OCI-LY7 (cell line): ENCODE results near the gene PRDM5. TPM values are rescaled to one million over a fixed set of nuclear protein-coding genes. Genes with fewer than 3 reads are reported as not detected.

ENCODE experiments used
- BruUV-seq: library from RNA; stranded (reverse); fragments of 400-500 nt; replicated peaks from 2 replicates; lab custom pipeline; 2021; lab: Mats Ljungman, UMichigan
- CTCF ChIA-PET: fragments of 300-600 bp; sonication (Branson Sonifier 250); formaldehyde crosslinking; loops from one replicate; lab custom pipeline; 2022; ENCODE audit warnings: antibody characterized with exemption; ENCODE audit not compliant: unreplicated experiment; lab: Charles Lee
- POLR2A ChIA-PET: fragments of 300-600 bp; sonication (Branson Sonifier 250); formaldehyde crosslinking; loops from one replicate; lab custom pipeline; 2022; ENCODE audit warnings: antibody characterized with exemption; lab: Charles Lee
- DNase-seq: peaks from one replicate; pipeline ENCODE4 v3.0.0-alpha.2; 2015; ENCODE audit warnings: low spot score
- H2AFZ ChIP-seq: fragments of 200-600 bp; sonication (generic), shearing (Covaris generic); 2 replicates; pipeline ENCODE4 v1.6.1; 2014; ENCODE audit warnings: mild to moderate bottlenecking, antibody characterized with exemption, low read length, moderate library complexity
- H3K27ac ChIP-seq: fragments of 200-600 bp; sonication (generic); 2 replicates; pipeline ENCODE4 v1.5.1; 2014; ENCODE audit warnings: mixed run types, low read depth, mild to moderate bottlenecking, moderate library complexity, low read length, inconsistent platforms; ENCODE audit not compliant: poor library complexity, severe bottlenecking
- H3K36me3 ChIP-seq: fragments of 200-600 bp; sonication (generic); 2 replicates; pipeline ENCODE4 v1.6.1; 2014; ENCODE audit warnings: mild to moderate bottlenecking, antibody characterized with exemption, low read length, moderate library complexity, mixed read lengths; ENCODE audit not compliant: insufficient read depth
- H3K4me1 ChIP-seq: fragments of 200-600 bp; sonication (generic); 2 replicates; pipeline ENCODE4 v1.5.1; 2014; ENCODE audit warnings: mild to moderate bottlenecking, low read length; ENCODE audit not compliant: insufficient read depth, poor library complexity, severe bottlenecking
- H3K4me2 ChIP-seq: fragments of 200-600 bp; sonication (generic); 2 replicates; pipeline ENCODE4 v1.6.1; 2014; ENCODE audit warnings: mild to moderate bottlenecking, low read length
- H3K4me3 ChIP-seq: fragments of 200-600 bp; sonication (generic); 2 replicates; pipeline ENCODE4 v1.5.1; 2014; ENCODE audit warnings: mild to moderate bottlenecking, low read depth, low read length; ENCODE audit not compliant: poor library complexity, severe bottlenecking
- H3K79me2 ChIP-seq: fragments of 200-600 bp; sonication (generic); 2 replicates; pipeline ENCODE4 v1.6.1; 2016; ENCODE audit warnings: low read depth, mild to moderate bottlenecking, low read length, moderate library complexity, mixed read lengths; ENCODE audit not compliant: insufficient read depth
- H3K9me2 ChIP-seq: fragments of 200-600 bp; sonication (generic); 2 replicates; pipeline ENCODE4 v1.6.1; 2016; ENCODE audit warnings: mild to moderate bottlenecking, low read length, mixed read lengths; ENCODE audit not compliant: insufficient read depth
- H3K9me3 ChIP-seq: fragments of 200-600 bp; sonication (generic); 2 replicates; pipeline ENCODE4 v1.6.1; 2014; ENCODE audit warnings: mild to moderate bottlenecking, mixed run types, low read length, mixed read lengths
- H4K20me1 ChIP-seq: fragments of 200-600 bp; sonication (generic); 2 replicates; pipeline ENCODE4 v1.6.1; 2014; ENCODE audit warnings: mild to moderate bottlenecking, antibody characterized with exemption, low read length, moderate library complexity, mixed read lengths; ENCODE audit not compliant: insufficient read depth
- CTCF ChIP-seq: fragments of 200-600 bp; sonication (generic); conservative IDR thresholded peaks from 2 replicates; pipeline ENCODE4 v1.5.1; 2014; ENCODE audit warnings: mild to moderate bottlenecking, antibody characterized with exemption, low read length, moderate library complexity, mixed read lengths
- EZH2phosphoT487 ChIP-seq: fragments of 200-600 bp; sonication (generic); IDR thresholded peaks from 2 replicates; pipeline ENCODE4 v1.6.1; 2018; ENCODE audit warnings: low read depth, borderline replicate concordance, mild to moderate bottlenecking, mixed run types, antibody characterized with exemption, low read length, moderate library complexity, mixed read lengths
- intact Hi-C: fragments of 100-400 bp; cut with micrococcal nuclease; formaldehyde crosslinking; loops from one replicate; pipeline ENCODE4 v1.10.0; 2022; ENCODE audit not compliant: unreplicated experiment
- total RNA-seq, 2 experiments: library from RNA; depleted of rRNA in 1 of 2; stranded (reverse); fragments of >200 nt in 1 of 2; shearing (Covaris generic) in 1 of 2; gene quantifications; 2 replicates each; pipeline ENCODE4 v1.2.3, GENCODE V29; 2014 to 2022

The PRDM5 gene
- total RNA-seq, 2 experiments from 2014 or later, result 0.22 to 0.76 TPM

- Histone ChIP-seq H3K79me2 (no peaks in the 10 kb centered on the region), H3K27ac (no peak overlapping the region), H3K9me3 (no peaks in the 10 kb centered on the region), H3K9me2 (no peaks in the 10 kb centered on the region), H3K4me1 (no peaks in the 10 kb centered on the region), H3K36me3 (no peaks in the 10 kb centered on the region), H3K4me2 (no peak overlapping the region), H2AFZ (no peak overlapping the region), H4K20me1 (no peaks in the 10 kb centered on the region), H3K4me3 (no peak overlapping the region)
- intact Hi-C loops, result no loop called here
- ChIA-PET CTCF (no interaction called here), POLR2A (no interaction called here)
- no peak for DNase-seq
- TF ChIP-seq CTCF (no peak), EZH2phosphoT487 (no peak)
- BruUV-seq, result no TSS peak
Observed at GRCh38 chr4:120691536-120691935, 231.0 kb downstream of the PRDM5 start.

GRCh38 chr4:120691106-120691505 is 231.4 kb downstream of the PRDM5 start:
- Histone ChIP-seq H3K4me2 (no peak overlapping the region), H3K9me3 (no peaks in the 10 kb centered on the region), H3K79me2 (no peaks in the 10 kb centered on the region), H3K4me1 (no peaks in the 10 kb centered on the region), H3K9me2 (no peaks in the 10 kb centered on the region), H4K20me1 (no peaks in the 10 kb centered on the region), H3K27ac (no peak overlapping the region), H3K4me3 (no peak overlapping the region), H3K36me3 (no peaks in the 10 kb centered on the region), H2AFZ (no peak overlapping the region)
- TF ChIP-seq CTCF (no peak), EZH2phosphoT487 (no peak)
- ChIA-PET CTCF (no interaction called here), POLR2A (no interaction called here)
- no peak for DNase-seq
- BruUV-seq, result no TSS peak
- intact Hi-C loops, result no loop called here

- no TSS peak for BruUV-seq
- Histone ChIP-seq H3K36me3 (no peaks in the 10 kb centered on the region), H3K79me2 (no peaks in the 10 kb centered on the region), H4K20me1 (no peaks in the 10 kb centered on the region), H2AFZ (no peak overlapping the region), H3K4me2 (no peak overlapping the region), H3K9me3 (no peaks in the 10 kb centered on the region), H3K27ac (no peak overlapping the region), H3K4me1 (no peaks in the 10 kb centered on the region), H3K9me2 (no peaks in the 10 kb centered on the region), H3K4me3 (no peak overlapping the region)
- TF ChIP-seq EZH2phosphoT487 (no peak), CTCF (no peak)
- ChIA-PET POLR2A (interaction anchor here (1.3 kb wide), 1 partner anchor 20 kb away, joined by 6 read pairs; no protein-coding TSS in a partner anchor), CTCF (no interaction called here)
- DNase-seq, result no peak
- intact Hi-C loops, result no loop called here
Observed at GRCh38 chr4:120688791-120689190, 233.7 kb downstream of the PRDM5 start.
